ENCODE results near the gene PLEKHJ1. TPM values are rescaled to one million over a fixed set of nuclear protein-coding genes. Genes with fewer than 3 reads are reported as not detected.

The PLEKHJ1 gene
- total and polyA plus RNA-seq, 2 donors: 62.0 to 97.7 TPM

DNA sequence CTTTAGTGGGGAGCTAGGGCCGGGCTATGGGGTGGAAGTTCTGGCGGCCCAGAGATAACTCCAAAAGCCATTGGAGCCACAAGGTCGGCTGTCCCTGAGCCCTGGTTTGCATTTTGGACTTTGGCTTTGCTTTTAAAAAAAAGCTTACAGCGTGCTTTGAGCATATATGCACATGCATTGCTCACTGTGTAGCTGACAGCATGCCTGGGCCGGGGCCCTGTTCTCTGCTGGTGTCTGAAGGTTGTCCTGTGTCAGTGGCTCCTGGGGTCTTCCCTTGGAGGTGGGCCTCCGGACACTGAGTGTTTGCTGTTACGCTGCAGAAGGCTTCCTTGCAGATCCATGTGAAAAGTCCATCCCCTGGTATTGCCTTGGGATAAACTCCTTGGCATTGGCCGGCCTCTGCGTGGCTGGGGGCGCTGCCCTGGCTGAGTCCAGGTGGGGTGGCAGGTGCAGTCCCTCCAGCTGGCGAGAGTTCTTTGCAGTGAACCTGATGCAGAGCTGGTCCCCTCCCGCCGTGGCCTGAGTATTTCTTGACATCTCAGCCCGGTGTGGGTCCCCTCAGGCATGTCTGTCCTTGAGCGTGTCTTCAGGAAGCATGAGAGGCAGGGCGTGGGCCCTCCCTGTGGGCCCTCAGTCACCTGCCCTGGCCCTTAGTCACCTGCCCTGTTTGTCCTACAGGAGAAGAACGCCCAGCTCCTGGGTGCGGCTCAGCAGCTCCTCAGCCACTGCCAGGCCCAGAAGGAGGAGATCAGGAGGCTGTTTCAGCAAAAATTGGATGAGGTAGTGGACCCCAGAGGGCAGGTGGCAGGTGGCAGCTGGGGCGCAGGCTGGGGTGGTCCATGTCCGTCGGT, 23.0 kb downstream of the PLEKHJ1 start:
- H3K4me3 ChIP-seq (ENCODE audit: low read length in 2 of 2): no peak overlapping the region
- H3K4me1 ChIP-seq (ENCODE audit: control insufficient read depth in 2 of 2, insufficient read depth in 2 of 2, low read length in 2 of 2): peaks cover 0 to 26% of the 10 kb centered on the region in 2 donors
- 98% methylated on average over 21 of the region's 21 CpGs for WGBS
- no peak for DNase-seq (ENCODE audit: low read depth in 6 of 9, low spot score in 9 of 9)
- H3K27me3 ChIP-seq (ENCODE audit: control insufficient read depth in 2 of 2, insufficient read depth in 1 of 2, low read length in 1 of 2): no peaks in the 10 kb centered on the region
- no peak overlapping the region for H3K27ac ChIP-seq (ENCODE audit: low read depth in 1 of 2, low read length in 1 of 2)
- no peaks in the 10 kb centered on the region for H3K9me3 ChIP-seq (ENCODE audit: control insufficient read depth in 2 of 2, insufficient read depth in 1 of 2, low read length in 1 of 2)
- H3K36me3 ChIP-seq (ENCODE audit: control insufficient read depth in 2 of 2, insufficient read depth in 2 of 2, low read length in 1 of 2): peaks cover 90 to 98% of the 10 kb centered on the region in 2 donors

DNA sequence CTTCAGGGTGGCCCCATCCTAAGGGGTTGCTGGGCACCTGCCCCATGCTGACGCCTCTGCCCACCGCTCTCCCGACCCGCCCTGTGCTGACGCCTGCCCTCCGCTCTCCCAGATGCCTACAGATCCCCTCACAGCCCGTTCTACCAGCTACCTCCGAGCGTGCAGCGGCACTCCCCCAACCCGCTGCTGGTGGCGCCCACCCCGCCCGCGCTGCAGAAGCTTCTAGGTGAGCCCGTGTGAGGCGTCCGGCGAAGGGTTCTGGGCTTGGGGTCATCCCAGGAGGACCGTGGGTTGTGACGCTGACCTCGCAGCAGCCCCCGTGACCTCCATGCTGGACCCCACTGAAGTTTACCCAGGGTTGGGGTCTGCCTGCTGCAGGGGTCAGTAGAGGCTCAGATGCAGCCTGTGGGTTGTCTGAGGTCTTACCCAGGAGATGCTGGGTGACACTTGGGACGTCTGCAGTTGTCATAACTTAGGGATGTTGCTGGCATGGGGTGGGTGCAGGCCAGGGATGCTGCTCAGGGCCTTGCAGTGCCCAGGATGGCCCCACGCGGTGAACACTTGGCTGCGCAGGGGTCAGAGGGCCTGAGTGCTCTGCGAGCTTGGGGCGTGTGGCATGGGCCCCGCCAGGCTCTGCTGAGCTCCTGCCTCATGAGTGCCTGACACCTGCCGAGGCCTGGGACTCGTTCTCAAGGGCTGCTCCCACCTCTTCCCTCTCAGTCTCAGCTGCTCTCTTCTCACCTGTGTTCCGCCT, 25.0 kb downstream of the PLEKHJ1 start:
- Histone ChIP-seq H3K9me3 (ENCODE audit: control insufficient read depth in 2 of 2, insufficient read depth in 1 of 2, low read length in 1 of 2) (no peaks in the 10 kb centered on the region), H3K4me1 (ENCODE audit: control insufficient read depth in 2 of 2, insufficient read depth in 2 of 2, low read length in 2 of 2) (peaks cover 0 to 23% of the 10 kb centered on the region in 2 donors), H3K27me3 (ENCODE audit: control insufficient read depth in 2 of 2, insufficient read depth in 1 of 2, low read length in 1 of 2) (no peaks in the 10 kb centered on the region), H3K36me3 (ENCODE audit: control insufficient read depth in 2 of 2, insufficient read depth in 2 of 2, low read length in 1 of 2) (peaks cover 81 to 95% of the 10 kb centered on the region in 2 donors), H3K27ac (ENCODE audit: low read depth in 1 of 2, low read length in 1 of 2) (no peak overlapping the region), H3K4me3 (ENCODE audit: low read length in 2 of 2) (no peak overlapping the region)
- no peak for DNase-seq (ENCODE audit: low read depth in 6 of 9, low spot score in 9 of 9)
- WGBS: 98% methylated on average over 33 of the region's 33 CpGs

DNA sequence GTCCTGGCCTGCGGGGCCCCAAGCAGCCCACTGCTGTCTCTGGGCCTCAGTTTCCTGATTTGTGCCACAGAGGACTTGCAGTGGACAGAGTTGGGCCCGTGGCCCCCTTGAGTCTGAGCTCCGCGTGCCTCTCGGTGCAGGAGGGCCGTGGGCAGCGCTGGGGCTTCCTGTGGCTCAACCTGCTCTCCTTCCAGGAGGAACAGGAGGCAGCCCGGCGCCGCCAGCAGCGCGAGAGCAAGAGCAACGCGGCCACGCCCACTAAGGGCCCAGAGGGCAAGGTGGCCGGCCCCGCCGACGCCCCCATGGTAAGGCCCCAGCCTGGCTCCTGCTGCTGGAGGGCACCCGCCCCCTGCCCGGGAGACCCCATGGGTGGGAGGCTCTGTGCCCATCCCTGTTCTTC, 25.9 kb downstream of the PLEKHJ1 start:
- no peak for DNase-seq (ENCODE audit: low read depth in 6 of 9, low spot score in 9 of 9)
- whole genome bisulfite sequencing: 98% methylated on average over 21 of the region's 21 CpGs
- no peak overlapping the region for H3K4me3 ChIP-seq (ENCODE audit: low read length in 2 of 2)
- H3K36me3 ChIP-seq (ENCODE audit: control insufficient read depth in 2 of 2, insufficient read depth in 2 of 2, low read length in 1 of 2): peaks cover 75 to 85% of the 10 kb centered on the region in 2 donors
- no peaks in the 10 kb centered on the region for H3K9me3 ChIP-seq (ENCODE audit: control insufficient read depth in 2 of 2, insufficient read depth in 1 of 2, low read length in 1 of 2)
- no peak overlapping the region for H3K27ac ChIP-seq (ENCODE audit: low read depth in 1 of 2, low read length in 1 of 2)
- H3K4me1 ChIP-seq (ENCODE audit: control insufficient read depth in 2 of 2, insufficient read depth in 2 of 2, low read length in 2 of 2): peaks cover 0 to 17% of the 10 kb centered on the region in 2 donors
- H3K27me3 ChIP-seq (ENCODE audit: control insufficient read depth in 2 of 2, insufficient read depth in 1 of 2, low read length in 1 of 2): no peaks in the 10 kb centered on the region

DNA sequence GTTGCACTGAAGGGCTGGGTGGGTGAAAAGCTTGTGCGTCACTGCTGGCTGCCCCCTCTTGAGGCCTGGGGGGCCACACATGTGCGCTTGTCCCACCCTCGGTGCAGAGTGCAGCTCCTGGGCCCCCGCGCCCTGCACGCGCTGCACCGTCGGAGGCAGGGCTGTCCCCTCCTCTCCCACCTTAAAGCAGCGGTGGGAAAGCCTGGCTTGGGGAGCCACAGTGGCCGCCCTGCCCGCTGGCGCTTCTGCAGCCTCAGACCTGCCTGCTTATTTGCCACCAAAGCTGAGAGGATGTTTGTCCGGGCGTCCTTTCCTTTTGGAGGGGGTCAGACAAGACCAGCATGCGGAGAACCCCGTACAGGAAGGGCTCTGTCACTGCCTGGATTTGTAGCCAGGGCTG, 26.7 kb downstream of the PLEKHJ1 start:
- DNase-seq (ENCODE audit: low read depth in 6 of 9, low spot score in 9 of 9): no peak
- Histone ChIP-seq H3K4me1 (ENCODE audit: control insufficient read depth in 2 of 2, insufficient read depth in 2 of 2, low read length in 2 of 2) (peaks cover 0 to 10% of the 10 kb centered on the region in 2 donors), H3K27ac (ENCODE audit: low read depth in 1 of 2, low read length in 1 of 2) (no peak overlapping the region), H3K9me3 (ENCODE audit: control insufficient read depth in 2 of 2, insufficient read depth in 1 of 2, low read length in 1 of 2) (no peaks in the 10 kb centered on the region), H3K27me3 (ENCODE audit: control insufficient read depth in 2 of 2, insufficient read depth in 1 of 2, low read length in 1 of 2) (no peaks in the 10 kb centered on the region), H3K4me3 (ENCODE audit: low read length in 2 of 2) (no peak overlapping the region), H3K36me3 (ENCODE audit: control insufficient read depth in 2 of 2, insufficient read depth in 2 of 2, low read length in 1 of 2) (peaks cover 72 to 80% of the 10 kb centered on the region in 2 donors)
- WGBS: 98% methylated on average over 17 of the region's 17 CpGs

DNA sequence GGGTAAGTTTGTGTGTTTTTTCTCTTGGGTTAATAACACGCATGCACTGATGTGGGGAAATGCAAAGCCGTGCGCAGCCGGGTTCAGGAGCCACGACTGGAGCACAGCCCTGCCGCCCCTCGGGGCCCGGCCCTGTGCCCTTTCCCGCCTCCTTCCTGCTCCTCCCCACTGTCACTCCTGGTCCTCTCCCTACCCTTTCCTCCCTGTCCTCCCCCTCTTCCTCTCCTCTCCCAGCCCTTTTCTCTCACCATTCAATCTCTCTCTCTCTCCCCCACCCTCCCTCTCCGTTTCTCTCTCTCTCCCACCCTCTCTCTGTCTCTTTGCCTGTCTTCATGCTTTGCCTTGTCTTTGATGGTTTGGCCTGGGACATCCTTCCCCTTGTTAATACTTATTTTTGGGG, 27.2 kb downstream of the PLEKHJ1 start:
- Histone ChIP-seq H3K4me1 (ENCODE audit: control insufficient read depth in 2 of 2, insufficient read depth in 2 of 2, low read length in 2 of 2) (peaks cover 0 to 7% of the 10 kb centered on the region in 2 donors), H3K27ac (ENCODE audit: low read depth in 1 of 2, low read length in 1 of 2) (no peak overlapping the region), H3K4me3 (ENCODE audit: low read length in 2 of 2) (no peak overlapping the region), H3K36me3 (ENCODE audit: control insufficient read depth in 2 of 2, insufficient read depth in 2 of 2, low read length in 1 of 2) (peaks cover 72 to 80% of the 10 kb centered on the region in 2 donors), H3K27me3 (ENCODE audit: control insufficient read depth in 2 of 2, insufficient read depth in 1 of 2, low read length in 1 of 2) (no peaks in the 10 kb centered on the region), H3K9me3 (ENCODE audit: control insufficient read depth in 2 of 2, insufficient read depth in 1 of 2, low read length in 1 of 2) (no peaks in the 10 kb centered on the region)
- 96% methylated on average over 10 of the region's 10 CpGs for WGBS
- DNase-seq (ENCODE audit: low read depth in 6 of 9, low spot score in 9 of 9): no peak

DNA sequence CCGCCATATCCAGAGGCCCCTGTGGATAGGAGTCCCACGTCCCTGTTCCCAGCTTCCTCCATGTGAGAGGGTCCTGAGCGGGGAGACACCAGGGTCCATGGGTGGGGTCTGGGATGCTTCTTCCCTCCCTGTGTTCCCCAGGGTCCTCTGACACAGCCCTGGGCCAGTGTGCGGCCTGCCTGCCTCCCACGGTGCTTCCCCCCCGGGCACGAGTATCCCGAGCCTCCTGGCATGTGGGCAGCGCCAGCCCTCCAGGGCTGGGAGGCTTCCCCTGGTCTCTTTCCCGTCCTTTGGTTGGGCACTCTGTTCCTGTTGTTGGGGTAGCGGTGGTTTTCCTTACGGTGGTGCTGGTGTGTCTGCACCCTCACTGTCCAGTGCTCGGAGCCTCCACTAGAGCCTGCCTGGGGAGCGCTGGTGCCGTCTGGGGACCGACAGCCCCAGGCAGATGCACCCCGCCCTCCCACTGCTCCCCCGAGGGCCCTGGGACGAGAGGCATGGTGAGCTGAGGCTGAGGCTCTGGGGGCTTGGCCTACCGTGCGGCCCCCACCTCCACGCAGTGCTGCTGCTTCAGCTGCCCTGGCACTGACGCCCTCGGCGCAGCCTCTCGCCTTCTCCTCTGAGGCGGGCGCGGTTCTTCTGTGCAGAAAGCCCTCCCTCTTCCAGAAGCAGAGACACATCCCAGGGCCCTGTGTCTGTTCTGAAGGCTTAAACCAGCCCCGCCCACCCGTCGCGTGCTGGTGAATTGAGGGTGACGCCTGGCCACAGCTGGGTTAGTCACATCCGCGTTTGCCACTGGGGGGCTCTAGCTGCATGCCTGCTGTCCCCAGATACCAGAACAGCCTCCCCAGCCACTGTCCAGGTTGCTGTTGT, 27.9 kb downstream of the PLEKHJ1 start:
- H3K4me3 ChIP-seq (ENCODE audit: low read length in 2 of 2): no peak overlapping the region
- no peaks in the 10 kb centered on the region for H3K9me3 ChIP-seq (ENCODE audit: control insufficient read depth in 2 of 2, insufficient read depth in 1 of 2, low read length in 1 of 2)
- WGBS: 94% methylated on average over 36 of the region's 36 CpGs
- H3K27ac ChIP-seq (ENCODE audit: low read depth in 1 of 2, low read length in 1 of 2): no peak overlapping the region
- H3K36me3 ChIP-seq (ENCODE audit: control insufficient read depth in 2 of 2, insufficient read depth in 2 of 2, low read length in 1 of 2): peaks cover 72 to 77% of the 10 kb centered on the region in 2 donors
- H3K27me3 ChIP-seq (ENCODE audit: control insufficient read depth in 2 of 2, insufficient read depth in 1 of 2, low read length in 1 of 2): no peaks in the 10 kb centered on the region
- DNase-seq (ENCODE audit: low read depth in 6 of 9, low spot score in 9 of 9): peak in 1 of 9 donors; percentile 27
- H3K4me1 ChIP-seq (ENCODE audit: control insufficient read depth in 2 of 2, insufficient read depth in 2 of 2, low read length in 2 of 2): peaks cover 0 to under 1% of the 10 kb centered on the region in 2 donors

DNA sequence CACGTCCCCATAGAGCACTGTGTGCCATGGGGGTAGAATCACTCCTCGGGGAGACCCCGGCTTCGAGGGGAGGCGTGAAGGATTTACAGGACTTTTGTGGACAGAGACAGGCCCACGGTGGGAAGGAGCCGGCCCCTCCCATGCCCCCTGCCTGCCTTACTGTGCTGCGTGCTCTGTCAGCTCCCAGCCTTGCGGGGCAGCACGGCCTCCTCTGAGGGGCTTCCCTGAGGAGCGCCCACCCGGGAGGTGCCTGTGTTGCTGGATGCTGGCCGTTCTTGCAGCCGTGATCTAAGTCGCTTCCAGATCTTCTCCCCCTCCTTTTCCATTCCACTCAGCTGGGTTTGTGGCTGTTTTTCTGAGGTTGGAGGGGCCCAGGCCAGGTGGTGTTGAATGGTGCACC, 29.1 kb downstream of the PLEKHJ1 start:
- DNase-seq (ENCODE audit: low read depth in 6 of 9, low spot score in 9 of 9): no peak
- WGBS: 94% methylated on average over 15 of the region's 15 CpGs
- Histone ChIP-seq H3K27ac (ENCODE audit: low read depth in 1 of 2, low read length in 1 of 2) (no peak overlapping the region), H3K4me1 (ENCODE audit: control insufficient read depth in 2 of 2, insufficient read depth in 2 of 2, low read length in 2 of 2) (no peaks in the 10 kb centered on the region), H3K4me3 (ENCODE audit: low read length in 2 of 2) (no peak overlapping the region), H3K36me3 (ENCODE audit: control insufficient read depth in 2 of 2, insufficient read depth in 2 of 2, low read length in 1 of 2) (peaks cover 67 to 73% of the 10 kb centered on the region in 2 donors), H3K27me3 (ENCODE audit: control insufficient read depth in 2 of 2, insufficient read depth in 1 of 2, low read length in 1 of 2) (no peaks in the 10 kb centered on the region), H3K9me3 (ENCODE audit: control insufficient read depth in 2 of 2, insufficient read depth in 1 of 2, low read length in 1 of 2) (no peaks in the 10 kb centered on the region)

DNA sequence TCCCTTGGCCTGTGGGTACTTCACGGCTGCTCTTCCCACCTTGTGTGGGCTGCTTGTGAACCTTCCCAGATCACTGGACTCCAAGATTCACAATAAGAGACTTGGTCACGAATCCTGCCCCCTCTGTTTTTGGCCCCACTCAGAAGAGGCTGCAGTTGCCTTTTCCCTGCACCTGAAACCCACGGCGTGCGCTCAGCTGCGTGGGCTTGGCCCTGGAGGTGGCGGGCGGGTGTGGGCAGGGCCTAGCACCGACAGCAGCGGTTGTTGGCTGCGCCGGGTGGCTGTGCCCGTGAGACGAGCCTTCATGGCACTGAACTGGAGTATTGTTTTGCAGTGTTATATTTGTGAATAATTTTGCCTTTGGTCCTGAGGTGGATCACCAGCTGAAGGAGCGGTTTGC, 33.8 kb downstream of the PLEKHJ1 start:
- Histone ChIP-seq H3K4me3 (ENCODE audit: low read length in 2 of 2) (no peak overlapping the region), H3K4me1 (ENCODE audit: control insufficient read depth in 2 of 2, insufficient read depth in 2 of 2, low read length in 2 of 2) (peaks cover 0 to 9% of the 10 kb centered on the region in 2 donors), H3K9me3 (ENCODE audit: control insufficient read depth in 2 of 2, insufficient read depth in 1 of 2, low read length in 1 of 2) (no peaks in the 10 kb centered on the region), H3K27ac (ENCODE audit: low read depth in 1 of 2, low read length in 1 of 2) (no peak overlapping the region), H3K27me3 (ENCODE audit: control insufficient read depth in 2 of 2, insufficient read depth in 1 of 2, low read length in 1 of 2) (no peaks in the 10 kb centered on the region), H3K36me3 (ENCODE audit: control insufficient read depth in 2 of 2, insufficient read depth in 2 of 2, low read length in 1 of 2) (peaks cover 46 to 54% of the 10 kb centered on the region in 2 donors)
- WGBS: 98% methylated on average over 15 of the region's 15 CpGs
- DNase-seq (ENCODE audit: low read depth in 6 of 9, low spot score in 9 of 9): no peak

Measured in thymus (tissue), 11 donors.